Stimulated activated effector memory CD8-positive, alpha-beta T cell treated with anti-CD3 and anti-CD28 coated beads, Interleukin-12 subunit alpha, Interleukin-12 subunit beta, amount 100 ng/mL, for 72 hours (primary cell): ENCODE data around the gene TREX2.

Experiments used
- ATAC-seq: fragments of 150-1000 bp; cut with Tn5 transposase; 2 replicates; pipeline ENCODE4 v1.10.0; 2021
- DNase-seq, 2 donors: peaks; one replicate each; pipeline ENCODE4 v3.0.0; 2021 to 2022; ENCODE audit warnings: low spot score in 2 of 2
- H3K27ac Mint-ChIP-seq: one replicate; pipeline ENCODE4 v1.8.0; 2022; ENCODE audit warnings: mild to moderate bottlenecking, mixed read lengths
- H3K36me3 Mint-ChIP-seq: one replicate; pipeline ENCODE4 v1.8.0; 2022; ENCODE audit warnings: mild to moderate bottlenecking, mixed read lengths
- H3K4me1 Mint-ChIP-seq: one replicate; pipeline ENCODE4 v1.8.0; 2022; ENCODE audit warnings: mixed read lengths
- H3K4me3 Mint-ChIP-seq: one replicate; pipeline ENCODE4 v1.8.0; 2022; ENCODE audit warnings: mild to moderate bottlenecking, mixed read lengths
- H3K9me3 Mint-ChIP-seq: one replicate; pipeline ENCODE4 v1.8.0; 2022; ENCODE audit warnings: mixed read lengths

The TREX2 gene

GRCh38 chrX:153401133-153401764 lies 44.6 kb downstream of the TREX2 start, which contains the start of gene PNMA6E:
PNMA6E (minus strand) TSS chrX:153401350; CDS start chrX:153398849, 2,501 bp downstream.
- H3K4me3 Mint-ChIP-seq, result no peak within 1 kb of the TSS
- H3K4me1 Mint-ChIP-seq, result peaks cover 5% of the 10 kb centered on the region
- no peaks in the 10 kb centered on the region for H3K9me3 Mint-ChIP-seq
- H3K36me3 Mint-ChIP-seq, result no peaks in the 10 kb centered on the region
- ATAC-seq (no peak), DNase-seq (no peak)
- H3K27ac Mint-ChIP-seq, result no peak within 1 kb of the TSS

- Mint-ChIP-seq H3K9me3 (no peaks in the 10 kb centered on the region), H3K27ac (no peak overlapping the region), H3K4me1 (peaks cover 7% of the 10 kb centered on the region), H3K4me3 (no peak overlapping the region), H3K36me3 (no peaks in the 10 kb centered on the region)
- DNase-seq (peak; percentile 56 to 70), ATAC-seq (peak; percentile 78)
Measured at GRCh38 chrX:153400146-153401132, 45.4 kb downstream of the TREX2 start.

- DNase-seq, result no peak
- no peak overlapping the region for H3K27ac Mint-ChIP-seq
- no peaks in the 10 kb centered on the region for H3K9me3 Mint-ChIP-seq
- no peaks in the 10 kb centered on the region for H3K36me3 Mint-ChIP-seq
- peaks cover 19% of the 10 kb centered on the region for H3K4me1 Mint-ChIP-seq
- H3K4me3 Mint-ChIP-seq, result no peak overlapping the region
- no peak for ATAC-seq
Measured at GRCh38 chrX:153398275-153398960, 47.4 kb downstream of the TREX2 start.

DNA sequence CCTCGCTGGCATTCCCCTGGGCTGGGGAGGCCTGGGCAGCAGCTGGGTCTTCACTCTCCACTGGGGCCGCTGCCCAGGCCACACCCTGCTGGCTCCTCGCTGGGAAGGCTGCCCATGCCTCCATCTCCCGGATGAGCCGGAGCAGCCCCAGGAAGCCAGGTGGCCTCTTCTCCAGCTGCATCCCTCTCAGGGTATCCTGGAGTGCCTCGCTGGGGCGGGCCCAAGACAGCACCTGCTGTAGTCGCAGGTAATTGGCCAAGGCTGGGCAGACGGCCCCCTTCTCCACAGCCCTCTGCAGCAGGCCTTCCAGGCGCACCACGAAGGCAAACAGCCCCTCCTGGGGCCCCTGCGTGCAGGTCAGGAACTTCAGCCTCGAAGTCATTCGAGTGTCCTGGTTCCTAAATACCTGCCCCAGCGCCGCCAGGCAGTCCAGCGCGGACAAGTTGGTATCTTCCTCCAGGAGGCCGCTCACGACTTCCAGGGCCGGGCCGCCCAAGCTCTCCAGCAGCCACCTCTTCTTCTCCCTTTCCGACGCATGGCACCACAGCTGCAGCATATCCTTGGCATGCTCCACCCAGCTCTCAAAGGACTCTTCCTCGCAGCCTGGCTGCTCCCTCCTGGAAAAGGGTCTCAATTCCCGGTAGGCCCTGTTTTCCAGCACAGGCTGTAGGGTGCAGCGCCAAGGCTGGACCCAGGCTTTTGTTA lies 48.4 kb downstream of the TREX2 start:
- Mint-ChIP-seq H3K4me1 (peaks cover 19% of the 10 kb centered on the region), H3K9me3 (no peaks in the 10 kb centered on the region), H3K36me3 (no peaks in the 10 kb centered on the region), H3K27ac (no peak overlapping the region), H3K4me3 (no peak overlapping the region)
- ATAC-seq (no peak), DNase-seq (no peak)

- Mint-ChIP-seq H3K4me3 (no peak overlapping the region), H3K36me3 (no peaks in the 10 kb centered on the region), H3K9me3 (no peaks in the 10 kb centered on the region), H3K27ac (no peak overlapping the region), H3K4me1 (peaks cover 19% of the 10 kb centered on the region)
- ATAC-seq (no peak), DNase-seq (no peak)
Measured at GRCh38 chrX:153396320-153397195, 49.3 kb downstream of the TREX2 start.

GRCh38 chrX:153395613-153396319 lies 50.1 kb downstream of the TREX2 start:
- H3K9me3 Mint-ChIP-seq, result no peaks in the 10 kb centered on the region
- peaks cover 19% of the 10 kb centered on the region for H3K4me1 Mint-ChIP-seq
- no peak for DNase-seq
- no peaks in the 10 kb centered on the region for H3K36me3 Mint-ChIP-seq
- ATAC-seq, result no peak
- H3K27ac Mint-ChIP-seq, result no peak overlapping the region
- no peak overlapping the region for H3K4me3 Mint-ChIP-seq

DNA sequence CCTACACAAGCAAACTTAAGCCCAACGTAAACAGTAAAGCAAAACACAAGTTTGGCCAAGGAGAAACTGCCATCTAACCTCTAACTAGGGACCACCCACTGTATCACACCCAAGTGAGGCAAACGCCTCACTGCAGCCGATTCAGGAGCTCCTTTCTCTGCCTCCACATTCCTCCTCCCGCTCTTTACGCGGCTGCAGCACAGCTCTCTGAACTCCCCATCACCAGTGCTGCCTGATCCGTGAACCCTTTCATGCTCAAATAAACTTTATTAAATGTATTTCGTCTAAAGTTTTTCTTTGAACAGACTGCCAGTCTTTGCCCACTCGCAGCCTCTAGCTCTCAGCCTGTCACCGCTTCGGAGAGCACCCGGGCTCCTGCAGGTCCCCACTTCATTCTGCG lies 51.2 kb downstream of the TREX2 start:
- no peaks in the 10 kb centered on the region for H3K36me3 Mint-ChIP-seq
- H3K27ac Mint-ChIP-seq, result no peak overlapping the region
- DNase-seq (no peak), ATAC-seq (no peak)
- H3K9me3 Mint-ChIP-seq, result no peaks in the 10 kb centered on the region
- no peak overlapping the region for H3K4me3 Mint-ChIP-seq
- H3K4me1 Mint-ChIP-seq, result peaks cover 19% of the 10 kb centered on the region
